Measurements from ENCODE around the gene IPMK. TPM values are rescaled to one million over a fixed set of nuclear protein-coding genes. Genes with fewer than 3 reads are reported as not detected.

IPMK gene
- total RNA-seq, 1 donor from 2014 or later: 14.3 TPM

GRCh38 chr10:58225654-58226053, 42.0 kb downstream of the IPMK start:
- Histone ChIP-seq H3K4me2 (no peak overlapping the region), H2AFZ (replicated peaks) (no peak overlapping the region), H3K27me3 (no peaks in the 10 kb centered on the region), H4K20me1 (ENCODE audit: low read depth) (no peaks in the 10 kb centered on the region), H3K79me2 (ENCODE audit: low read depth) (no peaks in the 10 kb centered on the region), H3F3A (ENCODE audit: low read depth) (no peaks in the 10 kb centered on the region), H3K27ac (no peak overlapping the region), H3K9ac (no peak overlapping the region), H3K4me1 (no peaks in the 10 kb centered on the region), H3K9me3 (ENCODE audit: low read depth) (no peaks in the 10 kb centered on the region), H3K36me3 (peaks cover 3% of the 10 kb centered on the region), H3K4me3 (no peak overlapping the region)
- peaks cover 4% of the 10 kb centered on the region for H3K4me1 Mint-ChIP-seq
- DNase-seq (ENCODE audit: low spot score): no peak
- no peak overlapping the region for H3K27ac Mint-ChIP-seq
- H3K9me3 Mint-ChIP-seq: peaks cover under 1% of the 10 kb centered on the region
- peaks cover 13% of the 10 kb centered on the region for H3K36me3 Mint-ChIP-seq
- TF ChIP-seq, protein P1, sequence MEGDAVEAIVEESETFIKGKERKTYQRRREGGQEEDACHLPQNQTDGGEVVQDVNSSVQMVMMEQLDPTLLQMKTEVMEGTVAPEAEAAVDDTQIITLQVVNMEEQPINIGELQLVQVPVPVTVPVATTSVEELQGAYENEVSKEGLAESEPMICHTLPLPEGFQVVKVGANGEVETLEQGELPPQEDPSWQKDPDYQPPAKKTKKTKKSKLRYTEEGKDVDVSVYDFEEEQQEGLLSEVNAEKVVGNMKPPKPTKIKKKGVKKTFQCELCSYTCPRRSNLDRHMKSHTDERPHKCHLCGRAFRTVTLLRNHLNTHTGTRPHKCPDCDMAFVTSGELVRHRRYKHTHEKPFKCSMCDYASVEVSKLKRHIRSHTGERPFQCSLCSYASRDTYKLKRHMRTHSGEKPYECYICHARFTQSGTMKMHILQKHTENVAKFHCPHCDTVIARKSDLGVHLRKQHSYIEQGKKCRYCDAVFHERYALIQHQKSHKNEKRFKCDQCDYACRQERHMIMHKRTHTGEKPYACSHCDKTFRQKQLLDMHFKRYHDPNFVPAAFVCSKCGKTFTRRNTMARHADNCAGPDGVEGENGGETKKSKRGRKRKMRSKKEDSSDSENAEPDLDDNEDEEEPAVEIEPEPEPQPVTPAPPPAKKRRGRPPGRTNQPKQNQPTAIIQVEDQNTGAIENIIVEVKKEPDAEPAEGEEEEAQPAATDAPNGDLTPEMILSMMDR (IDR thresholded peaks at IDR 0.05): no peak
- no peak for TF ChIP-seq EZH2phosphoT487 (IDR thresholded peaks at IDR 0.05)
- TF ChIP-seq EZH2 (IDR thresholded peaks at IDR 0.05): no peak
- H3K27me3 Mint-ChIP-seq (ENCODE audit: insufficient read depth, low read depth): no peaks in the 10 kb centered on the region
- H3K4me3 Mint-ChIP-seq: no peak overlapping the region

- Histone ChIP-seq H3K9ac (no peak overlapping the region), H3K36me3 (no peaks in the 10 kb centered on the region), H3K9me3 (ENCODE audit: low read depth) (no peaks in the 10 kb centered on the region), H2AFZ (replicated peaks) (no peak overlapping the region), H3K27me3 (no peaks in the 10 kb centered on the region), H3K79me2 (ENCODE audit: low read depth) (no peaks in the 10 kb centered on the region), H3K27ac (no peak overlapping the region), H3K4me1 (no peaks in the 10 kb centered on the region), H3K4me2 (no peak overlapping the region), H3F3A (ENCODE audit: low read depth) (no peaks in the 10 kb centered on the region), H3K4me3 (no peak overlapping the region), H4K20me1 (ENCODE audit: low read depth) (no peaks in the 10 kb centered on the region)
- H3K27ac Mint-ChIP-seq: no peak overlapping the region
- no peaks in the 10 kb centered on the region for H3K27me3 Mint-ChIP-seq (ENCODE audit: insufficient read depth, low read depth)
- H3K4me1 Mint-ChIP-seq: no peaks in the 10 kb centered on the region
- TF ChIP-seq, protein P1 (IDR thresholded peaks at IDR 0.05): no peak
- TF ChIP-seq EZH2 (IDR thresholded peaks at IDR 0.05) (no peak), EZH2phosphoT487 (IDR thresholded peaks at IDR 0.05) (no peak)
- no peaks in the 10 kb centered on the region for H3K9me3 Mint-ChIP-seq
- no peak for DNase-seq (ENCODE audit: low spot score)
- H3K4me3 Mint-ChIP-seq: no peak overlapping the region
- H3K36me3 Mint-ChIP-seq: peaks cover 3% of the 10 kb centered on the region
These were observed 46.8 kb downstream of the IPMK start for GRCh38 chr10:58220769-58221451.

DNA sequence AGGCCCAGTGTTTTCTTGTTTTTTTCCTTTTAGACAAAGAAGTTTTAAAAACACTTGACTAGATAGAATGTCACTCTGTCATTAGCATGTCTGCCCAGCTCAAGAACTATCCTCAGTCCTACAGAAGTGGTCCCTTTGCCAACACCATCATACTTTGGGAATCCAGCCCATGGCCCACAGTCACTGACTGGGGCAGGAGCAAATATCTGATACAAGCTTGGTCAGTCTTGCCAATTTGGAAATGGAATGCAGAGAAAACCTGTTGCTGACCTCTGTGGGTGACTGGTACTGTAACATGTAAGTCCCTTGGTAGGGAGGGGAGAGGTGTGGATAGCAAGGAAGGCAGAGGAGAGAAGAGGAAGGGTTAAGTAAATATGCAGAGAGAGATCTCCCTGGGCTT, 47.8 kb downstream of the IPMK start:
- Histone ChIP-seq H2AFZ (replicated peaks) (no peak overlapping the region), H4K20me1 (ENCODE audit: low read depth) (no peaks in the 10 kb centered on the region), H3K27ac (no peak overlapping the region), H3K4me3 (no peak overlapping the region), H3K79me2 (ENCODE audit: low read depth) (no peaks in the 10 kb centered on the region), H3F3A (ENCODE audit: low read depth) (no peaks in the 10 kb centered on the region), H3K4me2 (no peak overlapping the region), H3K4me1 (no peaks in the 10 kb centered on the region), H3K27me3 (no peaks in the 10 kb centered on the region), H3K9me3 (ENCODE audit: low read depth) (no peaks in the 10 kb centered on the region), H3K36me3 (no peaks in the 10 kb centered on the region), H3K9ac (no peak overlapping the region)
- TF ChIP-seq, protein P1 (IDR thresholded peaks at IDR 0.05): no peak
- no peak for TF ChIP-seq EZH2 (IDR thresholded peaks at IDR 0.05)
- no peak for TF ChIP-seq EZH2phosphoT487 (IDR thresholded peaks at IDR 0.05)
- DNase-seq (ENCODE audit: low spot score): no peak
- Mint-ChIP-seq H3K36me3 (no peaks in the 10 kb centered on the region), H3K27me3 (ENCODE audit: insufficient read depth, low read depth) (no peaks in the 10 kb centered on the region), H3K27ac (no peak overlapping the region), H3K4me3 (no peak overlapping the region), H3K9me3 (no peaks in the 10 kb centered on the region), H3K4me1 (no peaks in the 10 kb centered on the region)
